Ishikawa (cell line): ENCODE measurements around the gene CAMTA1.

ENCODE experiments used
- CEBPB ChIP-seq: IDR thresholded peaks from 2 replicates; pipeline ENCODE4 v1.6.1; 2012
- CREB1 ChIP-seq: IDR thresholded peaks from 2 replicates; pipeline ENCODE4 v1.6.1; 2012; ENCODE audit warnings: low read depth
- TCF12 ChIP-seq: IDR thresholded peaks from 2 replicates; pipeline ENCODE4 v1.6.1; 2012; ENCODE audit warnings: low read depth
- TEAD4 ChIP-seq: IDR thresholded peaks from 2 replicates; pipeline ENCODE4 v1.6.1; 2012
- YY1 ChIP-seq: IDR thresholded peaks from 2 replicates; pipeline ENCODE4 v1.6.1; 2012; ENCODE audit warnings: low read depth
- ZBTB7A ChIP-seq: IDR thresholded peaks from 2 replicates; pipeline ENCODE4 v1.6.1; 2012; ENCODE audit warnings: low read depth

DNA sequence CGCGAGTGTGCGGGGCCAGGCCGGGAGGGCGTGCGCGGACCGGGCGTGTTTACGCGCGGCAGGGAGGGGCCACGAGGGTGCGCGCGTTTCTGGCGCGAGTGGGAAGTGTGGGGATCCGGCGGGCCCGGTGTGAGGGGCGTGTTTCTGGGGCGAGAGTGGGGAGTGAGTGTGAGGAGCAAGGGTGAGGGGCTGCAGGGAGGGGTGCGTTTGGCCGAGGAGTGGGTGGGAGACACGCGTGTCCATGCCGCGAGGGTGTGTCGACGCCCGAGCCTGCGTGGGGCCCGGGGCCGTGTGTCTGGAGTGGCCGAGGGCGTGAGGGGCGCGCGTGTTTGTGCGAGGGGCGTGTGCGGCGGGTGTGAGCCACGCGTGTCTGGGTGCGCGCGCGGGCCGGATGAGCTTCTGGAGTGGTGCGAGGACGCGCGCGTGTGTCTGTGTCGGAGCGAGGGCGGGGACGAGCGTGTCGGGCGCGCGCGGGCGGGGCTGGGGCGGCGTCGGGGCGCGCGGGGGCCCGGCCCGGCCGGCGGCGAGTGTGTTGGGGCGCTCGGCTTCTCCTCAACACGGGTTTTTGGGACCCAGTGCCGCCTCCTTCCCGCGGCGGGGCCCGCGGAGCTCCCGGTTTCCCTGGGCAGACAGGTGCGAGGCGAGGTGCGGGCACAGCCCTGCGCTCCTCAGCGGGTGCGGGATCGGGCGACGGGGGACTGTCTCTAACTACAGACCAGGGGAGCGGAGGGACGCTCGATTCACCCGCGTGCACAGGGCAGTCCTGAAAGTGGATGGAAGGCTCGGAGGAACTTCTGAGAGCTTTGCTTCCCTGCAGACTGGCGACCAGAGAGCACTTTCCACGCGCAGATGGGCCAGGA lies 920.0 kb downstream of the CAMTA1 start:
- TF ChIP-seq ZBTB7A (no peak), YY1 (no peak), TCF12 (no peak), CEBPB (no peak), CREB1 (no peak), TEAD4 (no peak)
